ENCODE data around the gene ANKRD13A. TPM values are rescaled to one million over a fixed set of nuclear protein-coding genes. Genes with fewer than 3 reads are reported as not detected.
A peak's percentile ranks its signal among the peaks of the same experiment; 100 is the strongest.
"Not testable (repeated sequence)": the region's sequence is repeated elsewhere in the genome, so short reads cannot be mapped to it uniquely, and the experiment has no call there.

Gene ANKRD13A
- total RNA-seq, 4 donors from 2014 or later, result 125 to 167 (median 137) TPM

DNA sequence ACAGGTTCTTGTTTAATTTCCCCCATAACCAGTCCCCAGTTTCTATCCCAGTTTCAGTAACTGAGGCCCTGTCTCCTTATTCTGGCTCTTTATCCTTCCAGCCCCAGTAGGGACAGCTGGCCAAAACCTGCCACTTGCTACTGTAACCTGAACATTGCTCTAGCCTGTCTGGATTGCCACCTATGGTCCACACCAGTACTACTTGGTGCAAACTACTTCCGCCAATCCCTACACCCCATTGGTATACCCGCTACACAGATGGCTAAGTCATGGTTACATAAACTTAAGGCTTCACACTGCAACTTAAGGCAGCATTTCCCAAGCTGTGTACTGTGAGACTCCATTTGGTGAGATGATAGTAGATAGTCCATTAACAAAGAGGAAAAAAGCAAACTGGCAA, 69.4 kb downstream of the ANKRD13A start:
- H3K27me3 ChIP-seq, result no peaks in the 10 kb centered on the region
- H3K4me3 ChIP-seq (replicated peaks in 1 of 3), result no peak overlapping the region
- DNase-seq, result no peak
- H3K4me1 ChIP-seq, result no peaks in the 10 kb centered on the region
- 95 to 100% methylated on average over 2 of the region's 2 CpGs for WGBS, 2 donors
- H3K36me3 ChIP-seq, result no peaks in the 10 kb centered on the region
- intact Hi-C loops (cut with DNase I), result no loop called here
- no peak overlapping the region for H3K27ac ChIP-seq
- no peak for TF ChIP-seq POLR2A (IDR thresholded peaks at IDR 0.05)
- TF ChIP-seq, protein P1, sequence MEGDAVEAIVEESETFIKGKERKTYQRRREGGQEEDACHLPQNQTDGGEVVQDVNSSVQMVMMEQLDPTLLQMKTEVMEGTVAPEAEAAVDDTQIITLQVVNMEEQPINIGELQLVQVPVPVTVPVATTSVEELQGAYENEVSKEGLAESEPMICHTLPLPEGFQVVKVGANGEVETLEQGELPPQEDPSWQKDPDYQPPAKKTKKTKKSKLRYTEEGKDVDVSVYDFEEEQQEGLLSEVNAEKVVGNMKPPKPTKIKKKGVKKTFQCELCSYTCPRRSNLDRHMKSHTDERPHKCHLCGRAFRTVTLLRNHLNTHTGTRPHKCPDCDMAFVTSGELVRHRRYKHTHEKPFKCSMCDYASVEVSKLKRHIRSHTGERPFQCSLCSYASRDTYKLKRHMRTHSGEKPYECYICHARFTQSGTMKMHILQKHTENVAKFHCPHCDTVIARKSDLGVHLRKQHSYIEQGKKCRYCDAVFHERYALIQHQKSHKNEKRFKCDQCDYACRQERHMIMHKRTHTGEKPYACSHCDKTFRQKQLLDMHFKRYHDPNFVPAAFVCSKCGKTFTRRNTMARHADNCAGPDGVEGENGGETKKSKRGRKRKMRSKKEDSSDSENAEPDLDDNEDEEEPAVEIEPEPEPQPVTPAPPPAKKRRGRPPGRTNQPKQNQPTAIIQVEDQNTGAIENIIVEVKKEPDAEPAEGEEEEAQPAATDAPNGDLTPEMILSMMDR (IDR thresholded peaks at IDR 0.05), result no peak
- no peaks in the 10 kb centered on the region for H3K9me3 ChIP-seq

DNA sequence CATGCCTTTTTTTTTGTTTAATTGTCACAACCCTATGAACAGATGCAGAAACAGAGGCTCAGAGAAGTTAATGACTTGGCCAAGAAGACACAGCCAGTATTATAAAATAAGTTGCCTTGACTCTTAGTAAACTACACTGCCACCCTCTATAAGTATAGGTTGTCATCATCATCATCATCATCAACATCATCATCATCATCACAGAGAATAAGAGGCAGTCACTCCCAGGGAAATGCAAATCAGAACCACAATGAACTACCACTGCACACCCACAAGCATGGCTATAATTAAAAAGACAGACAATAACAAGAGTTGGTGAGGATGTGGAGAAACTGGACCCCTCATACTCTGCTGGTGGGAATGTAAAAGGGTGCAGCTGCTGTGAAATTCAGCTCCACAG, 72.3 kb downstream of the ANKRD13A start:
- H3K4me1 ChIP-seq, result no peaks in the 10 kb centered on the region
- no peak for DNase-seq
- TF ChIP-seq POLR2A (IDR thresholded peaks at IDR 0.05), result no peak
- TF ChIP-seq, protein P1 (IDR thresholded peaks at IDR 0.05), result no peak
- no peak overlapping the region for H3K4me3 ChIP-seq (replicated peaks in 1 of 3)
- no peak overlapping the region for H3K27ac ChIP-seq
- no peaks in the 10 kb centered on the region for H3K27me3 ChIP-seq
- no peaks in the 10 kb centered on the region for H3K9me3 ChIP-seq
- no peaks in the 10 kb centered on the region for H3K36me3 ChIP-seq
- intact Hi-C loops (cut with DNase I), result no loop called here

DNA sequence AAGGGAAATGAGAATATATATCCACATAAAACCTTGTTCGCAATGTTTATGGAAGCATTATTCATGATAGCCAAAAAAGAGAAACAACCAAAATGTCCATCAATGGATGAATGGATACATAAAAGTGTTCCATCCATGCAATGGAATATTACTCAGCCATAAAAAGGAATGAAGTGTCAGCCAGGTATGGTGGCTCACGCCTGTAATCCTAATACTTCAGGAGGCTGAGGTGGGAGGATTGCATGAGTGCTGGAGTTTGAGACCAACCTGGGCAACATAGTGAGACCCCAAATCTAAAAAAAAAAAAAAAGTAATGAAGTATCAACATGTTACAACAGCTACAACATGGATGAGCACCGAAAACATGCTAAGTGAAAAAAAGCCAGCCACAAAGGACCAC, 72.7 kb downstream of the ANKRD13A start:
- no peaks in the 10 kb centered on the region for H3K4me1 ChIP-seq
- no peaks in the 10 kb centered on the region for H3K36me3 ChIP-seq
- H3K27me3 ChIP-seq, result no peaks in the 10 kb centered on the region
- H3K4me3 ChIP-seq (replicated peaks in 1 of 3), result no peak overlapping the region
- DNase-seq, result no peak
- 93 to 95% methylated on average over 3 of the region's 3 CpGs for WGBS, 2 donors
- intact Hi-C loops (cut with DNase I), result no loop called here
- TF ChIP-seq, protein P1 (IDR thresholded peaks at IDR 0.05), result no peak
- TF ChIP-seq POLR2A (IDR thresholded peaks at IDR 0.05), result no peak
- no peaks in the 10 kb centered on the region for H3K9me3 ChIP-seq
- H3K27ac ChIP-seq, result no peak overlapping the region

DNA sequence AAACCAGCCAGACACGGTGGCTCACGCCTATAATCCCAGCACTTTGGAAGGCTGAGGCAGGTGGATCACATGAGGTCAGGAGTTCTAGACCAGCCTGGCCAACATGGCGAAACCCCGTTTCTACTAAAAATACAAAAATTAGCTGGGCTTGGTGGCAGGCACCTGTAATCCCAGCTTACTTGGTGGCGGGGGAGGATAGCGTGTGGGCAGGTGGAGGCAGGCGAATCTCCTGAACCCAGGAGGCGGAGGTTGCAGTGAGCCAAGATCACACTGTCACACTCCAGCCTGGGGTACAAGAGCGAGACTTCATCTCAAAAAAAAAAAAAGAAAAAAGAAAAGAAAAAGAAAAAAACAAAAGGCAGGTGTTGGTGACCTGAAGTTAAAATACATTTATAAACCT, 73.4 kb downstream of the ANKRD13A start:
- WGBS, 2 donors, result 78 to 84% methylated on average over 9 of the region's 9 CpGs
- H3K4me3 ChIP-seq (replicated peaks in 1 of 3); H3K4me1 ChIP-seq; H3K36me3 ChIP-seq; H3K9me3 ChIP-seq; H3K27me3 ChIP-seq; DNase-seq; intact Hi-C loops (cut with DNase I); H3K27ac ChIP-seq: not testable (repeated sequence)

DNA sequence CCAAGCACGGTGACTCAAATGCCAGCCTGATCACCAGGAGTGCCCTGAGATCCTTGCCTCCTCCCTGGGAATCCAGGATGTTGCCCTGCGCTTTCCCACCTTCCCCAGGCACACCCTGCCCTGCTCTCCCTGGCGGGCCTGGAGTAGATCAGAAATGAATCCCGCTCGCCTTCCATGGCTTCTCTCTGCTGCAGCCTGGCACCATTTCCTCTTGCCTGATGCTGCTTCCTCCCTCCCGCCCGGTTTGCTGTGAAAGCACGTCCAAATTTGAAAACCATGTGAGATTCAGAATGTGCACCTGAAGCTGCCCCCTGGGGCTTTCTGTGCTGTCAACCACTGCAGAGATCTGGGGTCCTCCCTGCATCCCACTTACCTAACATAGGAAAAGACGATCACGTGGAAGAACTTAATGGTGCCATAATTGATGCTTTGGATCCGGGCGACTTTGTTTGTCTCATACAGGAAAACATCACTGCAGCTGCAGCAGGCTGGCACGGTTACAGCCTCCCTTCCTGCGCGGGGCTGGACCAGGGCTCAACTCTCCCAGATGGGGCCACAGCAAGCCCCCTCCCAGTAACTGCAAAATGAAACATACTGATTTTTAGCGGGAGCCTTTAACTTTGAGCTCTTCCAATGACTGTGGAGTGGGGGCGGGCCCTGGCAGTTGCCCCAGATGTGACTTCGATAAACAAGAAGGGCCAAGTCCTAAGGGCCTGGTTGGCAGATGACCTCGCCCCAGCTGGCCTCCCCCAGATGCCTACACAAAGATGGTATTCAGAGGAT, 74.0 kb downstream of the ANKRD13A start:
- Histone ChIP-seq H3K27ac (no peak overlapping the region), H3K4me1 (no peaks in the 10 kb centered on the region), H3K36me3 (no peaks in the 10 kb centered on the region), H3K9me3 (no peaks in the 10 kb centered on the region), H3K27me3 (no peaks in the 10 kb centered on the region), H3K4me3 (replicated peaks in 1 of 3) (no peak overlapping the region)
- peak; percentile 29 to 47 for DNase-seq
- intact Hi-C loops (cut with DNase I), result no loop called here
- TF ChIP-seq, protein P1 (IDR thresholded peaks at IDR 0.05), result no peak
- no peak for TF ChIP-seq POLR2A (IDR thresholded peaks at IDR 0.05)
- 29 to 37% methylated on average over 18 to 19 of the region's 19 CpGs for WGBS, 2 donors
